Right cardiac atrium (tissue), 5 donors: ENCODE measurements around the gene CLPTM1L. TPM values are rescaled to one million over a fixed set of nuclear protein-coding genes. Genes with fewer than 3 reads are reported as not detected.

Experiments
- microRNA-seq, 2 donors: library from miRNA; unstranded; fragments of <30 nt; microRNA quantifications; one replicate each; pipeline ENCODE4 v1.2.0, GENCODE V29; 2020 to 2021
- polyA plus RNA-seq: library from polyadenylated mRNA; stranded (reverse); fragments of 200-250 nt; gene quantifications from one replicate; pipeline ENCODE4 v1.2.3, GENCODE V29; 2013
- total RNA-seq, 4 donors: library from RNA; stranded (reverse); fragmentation: NEBNext Ultra II Directional; extraction: Animal tissue kit (Norgen Biotek cat#: 25700); gene quantifications; one replicate each; pipeline ENCODE4 v1.2.1, GENCODE V29; 2021
- donor health status: healthy with polysubstance abuse.
- donor health status: DM: no; HTN: yes; CAD: no.
- donor health status: DM: no; HTN: no; CAD: no.
- donor health status: DM: no; HTN: yes; CAD: no; lungs with severe emphysema.
- donor health status: DM: yes; HTN: yes; CAD: no.

Gene CLPTM1L
- total and polyA plus RNA-seq, 5 donors: 43.9 to 62.7 (median 47.5) TPM

Small RNA genes within 50 kb of the gene (microRNA-seq; reads per million reads assigned to microRNA genes)
- 0 reads per million in 2 donors for gene MIR4457

Other genes starting within 250 kb of the CLPTM1L start
- 10 to 100 TPM; 57.2 to 80.5 (median 65.6) TPM for gene SLC12A7, start 233.0 kb downstream of the CLPTM1L start, total RNA-seq
- gene SLC12A7, start 233.0 kb downstream of the CLPTM1L start, polyA plus RNA-seq: 28.5 TPM
- not detected for gene SLC6A19, start 143.5 kb downstream of the CLPTM1L start, total RNA-seq
- not detected for gene SLC6A19, start 143.5 kb downstream of the CLPTM1L start, polyA plus RNA-seq
- gene SLC6A18, start 119.7 kb downstream of the CLPTM1L start, total RNA-seq: not detected
- not detected for gene SLC6A18, start 119.7 kb downstream of the CLPTM1L start, polyA plus RNA-seq
- not detected for gene TERT, start 50.0 kb downstream of the CLPTM1L start, total RNA-seq
- gene TERT, start 50.0 kb downstream of the CLPTM1L start, polyA plus RNA-seq: not detected
- not detected for gene SLC6A3, start 100.3 kb upstream of the CLPTM1L start, total RNA-seq
- not detected for gene SLC6A3, start 100.3 kb upstream of the CLPTM1L start, polyA plus RNA-seq
- gene LPCAT1, start 178.9 kb upstream of the CLPTM1L start, total RNA-seq: 10 to 100 TPM; 11.0 to 19.7 (median 15.5) TPM
- gene LPCAT1, start 178.9 kb upstream of the CLPTM1L start, polyA plus RNA-seq: 15.6 TPM